GM12878 (cell line): ENCODE results near the gene CCDC160. TPM values are rescaled to one million over a fixed set of nuclear protein-coding genes. Genes with fewer than 3 reads are reported as not detected.

Experiments used
- ATAC-seq: fragments of 200-7000 bp; cut with Tn5 transposase; 3 replicates; pipeline ENCODE4 v1.9.1; 2020; ENCODE audit warnings: mild to moderate bottlenecking, moderate library complexity
- BruUV-seq: library from RNA; stranded (reverse); fragments of 400-500 nt; replicated peaks from 2 replicates; lab custom pipeline; 2021; lab: Mats Ljungman, UMichigan
- CTCF ChIA-PET: fragments of 300-600 bp; sonication (Branson Sonifier 250); formaldehyde crosslinking; extraction: SDS; loops from one replicate; lab custom pipeline; 2021; ENCODE audit warnings: inconsistent platforms; lab: Yijun Ruan, JAX
- POLR2A ChIA-PET: fragments of 350-600 bp; formaldehyde crosslinking; extraction: SDS; loops from one replicate; lab custom pipeline; 2021; ENCODE audit warnings: inconsistent platforms; lab: Charles Lee
- RAD21 ChIA-PET: fragments of 300-600 bp; sonication (Branson Sonifier 250); formaldehyde crosslinking; loops from one replicate; lab custom pipeline; 2023; ENCODE audit warnings: antibody characterized with exemption; ENCODE audit not compliant: unreplicated experiment; lab: Charles Lee
- SMC1A ChIA-PET: fragments of 300-600 bp; sonication (Branson Sonifier 250); formaldehyde crosslinking; loops from one replicate; lab custom pipeline; 2023; ENCODE audit not compliant: unreplicated experiment, uncharacterized antibody; lab: Charles Lee
- DNase-seq: peaks from one replicate; pipeline ENCODE4 v3.0.0-alpha.2; 2011; ENCODE audit warnings: low read depth, low spot score
- FAIRE-seq: peaks from 3 replicates; lab custom pipeline; 2011; peaks lifted over from hg19 to GRCh38; lab: Jason Lieb, UNC
- H2AFZ ChIP-seq: 2 replicates; pipeline ENCODE4 v1.6.0; 2011; ENCODE audit warnings: low read depth, low read length, control low read depth; ENCODE audit not compliant: control insufficient read depth
- H3K27ac ChIP-seq: 2 replicates; pipeline ENCODE4 v1.5.1; 2011; ENCODE audit warnings: control low read depth; ENCODE audit not compliant: control insufficient read depth, insufficient read depth
- H3K27me3 ChIP-seq, 2 experiments: replicated peaks in 1 of 2; 2 replicates each; pipeline versions ENCODE4 v1.6.0 to v1.6.1; 2011; ENCODE audit warnings: low read length in 1 of 2; ENCODE audit not compliant: control insufficient read depth in 2 of 2, insufficient read depth in 2 of 2
- H3K36me3 ChIP-seq, 2 experiments: 2 replicates each; pipeline ENCODE4 v1.5.1; 2011; ENCODE audit warnings: low read length in 1 of 2; ENCODE audit not compliant: control insufficient read depth in 2 of 2, insufficient read depth in 2 of 2
- H3K4me1 ChIP-seq: 2 replicates; pipeline ENCODE4 v1.6.1; 2011; ENCODE audit warnings: mild to moderate bottlenecking, low read length, moderate library complexity, mixed read lengths; ENCODE audit not compliant: control insufficient read depth, insufficient read depth
- H3K4me2 ChIP-seq: 2 replicates; pipeline ENCODE4 v1.6.0; 2011; ENCODE audit warnings: control low read depth; ENCODE audit not compliant: control insufficient read depth, insufficient read depth
- H3K4me3 ChIP-seq: fragments of 200-600 bp; sonication (generic); 2 replicates; pipeline ENCODE4 v1.5.1; 2016
- H3K79me2 ChIP-seq: 2 replicates; pipeline ENCODE4 v1.6.0; 2011; ENCODE audit warnings: low read length; ENCODE audit not compliant: control insufficient read depth, insufficient read depth
- H3K9ac ChIP-seq: 2 replicates; pipeline ENCODE4 v1.8.0; 2011; ENCODE audit warnings: low read length, control low read depth, mixed read lengths; ENCODE audit not compliant: control insufficient read depth, insufficient read depth
- H3K9me3 ChIP-seq: replicated peaks from 3 replicates; pipeline ENCODE4 v1.5.1; 2011; ENCODE audit warnings: mild to moderate bottlenecking, low read length; ENCODE audit not compliant: control insufficient read depth, insufficient read depth
- H4K20me1 ChIP-seq: 2 replicates; pipeline ENCODE4 v1.6.0; 2011; ENCODE audit not compliant: control insufficient read depth, insufficient read depth
- JUND ChIP-seq: IDR thresholded peaks from 2 replicates; pipeline ENCODE4 v1.6.1; 2012; ENCODE audit warnings: low read depth, mild to moderate bottlenecking, low read length, improper control_type of control experiment, moderate library complexity
- RAD51 ChIP-seq: fragments of 450-650 bp; IDR thresholded peaks from 2 replicates; pipeline ENCODE4 v1.6.1; 2016; ENCODE audit warnings: moderate library complexity, mild to moderate bottlenecking, inconsistent platforms
- SUPT20H ChIP-seq: IDR thresholded peaks from 2 replicates; pipeline ENCODE4 v1.6.1; 2011; ENCODE audit warnings: low read depth, mild to moderate bottlenecking, low read length, moderate library complexity, borderline replicate concordance; ENCODE audit not compliant: control insufficient read depth
- YY1 ChIP-seq: IDR thresholded peaks from 2 replicates; pipeline ENCODE4 v1.6.1; 2011; ENCODE audit warnings: low read depth, mild to moderate bottlenecking, low read length
- WGBS: methylation state at CpG from one replicate; pipeline ENCODE4 v1.1.6; 2016; ENCODE audit warnings: low lambda C conversion rate; ENCODE audit not compliant: insufficient replicate concordance, insufficient coverage; ENCODE audit errors: missing lambda C conversion rate; 5-methylcytosine and 5-hydroxymethylcytosine counted together
- in situ Hi-C: fragments of 300-500 bp; cut with MboI; formaldehyde crosslinking; loops from 9 replicates; pipeline ENCODE4 v1.14.3; 2018; ENCODE audit warnings: mixed read lengths
- intact Hi-C: fragments of 100-400 bp; cut with micrococcal nuclease; formaldehyde crosslinking; loops from one replicate; pipeline ENCODE4 v1.14.2; 2022; ENCODE audit not compliant: unreplicated experiment
- polyA plus RNA-seq, 11 experiments: library from polyadenylated mRNA; depleted of rRNA in 4 of 11; unstranded in 6 of 11; stranded (reverse) in 5 of 11; fragments of >200 nt; fragmentation: Nextera tagmentation in 4 of 11; fragmentation: Illumina TruSeq in 1 of 11; extraction: Ambion mirVana in 4 of 11; extraction: Trizol in 1 of 11; gene quantifications; 1 replicate in 1 of 11; 2 replicates in 10 of 11; pipeline versions ENCODE4 v1.2.1 to v1.2.3, GENCODE V29; 2011 to 2016; ENCODE audit warnings: inconsistent platforms in 2 of 11, missing spikeins in 2 of 11, low read depth in 1 of 11
- total RNA-seq, 4 experiments: library from RNA; depleted of rRNA in 3 of 4; stranded (reverse); fragments of >200 nt in 3 of 4; fragmentation: Illumina TruSeq in 1 of 4; extraction: Trizol in 1 of 4; gene quantifications; 2 replicates each; pipeline versions ENCODE4 v1.2.1 to v1.2.3, GENCODE V29; 2013 to 2021
- TF ChIP-seq, protein P1 (sequence below): fragments of 450-650 bp; formaldehyde crosslinking; IDR thresholded peaks from 2 replicates; pipeline ENCODE4 v1.4.0; 2020; ENCODE audit warnings: mild to moderate bottlenecking, moderate library complexity
- TF ChIP-seq, protein P2 (sequence below): fragments of 450-650 bp; IDR thresholded peaks from 2 replicates; pipeline ENCODE4 v1.6.1; 2017; ENCODE audit warnings: low read depth, mild to moderate bottlenecking, moderate library complexity

CCDC160 gene
- total and polyA plus RNA-seq, 10 of the 15 experiments (the other 5 are each of a cell fraction or from before 2014, with no cell fraction given) = not detected

DNA sequence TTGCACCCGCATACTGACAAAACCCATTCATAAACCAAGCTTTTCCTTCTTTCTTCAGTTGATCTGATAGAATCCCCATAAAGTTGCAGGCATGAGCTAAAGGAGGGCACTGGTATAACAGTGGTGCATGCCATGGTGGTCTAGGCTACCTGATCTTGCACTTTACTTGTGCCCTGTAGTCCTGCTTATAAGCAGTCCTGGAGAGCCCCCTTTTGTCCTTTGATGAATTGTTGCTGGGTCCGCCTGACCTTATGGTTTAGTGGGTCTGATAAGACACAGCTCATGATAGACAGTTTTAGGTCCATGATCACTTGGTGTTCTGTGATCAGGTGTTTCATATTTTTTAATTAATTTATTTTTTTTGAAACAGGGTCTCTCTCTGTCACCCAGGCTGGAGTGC lies 19.7 kb downstream of the CCDC160 start:
- POLR2A ChIA-PET = no interaction called here
- TF ChIP-seq YY1 (no peak), RAD51 (no peak), JUND (no peak), SUPT20H (no peak)
- TF ChIP-seq, protein P1, sequence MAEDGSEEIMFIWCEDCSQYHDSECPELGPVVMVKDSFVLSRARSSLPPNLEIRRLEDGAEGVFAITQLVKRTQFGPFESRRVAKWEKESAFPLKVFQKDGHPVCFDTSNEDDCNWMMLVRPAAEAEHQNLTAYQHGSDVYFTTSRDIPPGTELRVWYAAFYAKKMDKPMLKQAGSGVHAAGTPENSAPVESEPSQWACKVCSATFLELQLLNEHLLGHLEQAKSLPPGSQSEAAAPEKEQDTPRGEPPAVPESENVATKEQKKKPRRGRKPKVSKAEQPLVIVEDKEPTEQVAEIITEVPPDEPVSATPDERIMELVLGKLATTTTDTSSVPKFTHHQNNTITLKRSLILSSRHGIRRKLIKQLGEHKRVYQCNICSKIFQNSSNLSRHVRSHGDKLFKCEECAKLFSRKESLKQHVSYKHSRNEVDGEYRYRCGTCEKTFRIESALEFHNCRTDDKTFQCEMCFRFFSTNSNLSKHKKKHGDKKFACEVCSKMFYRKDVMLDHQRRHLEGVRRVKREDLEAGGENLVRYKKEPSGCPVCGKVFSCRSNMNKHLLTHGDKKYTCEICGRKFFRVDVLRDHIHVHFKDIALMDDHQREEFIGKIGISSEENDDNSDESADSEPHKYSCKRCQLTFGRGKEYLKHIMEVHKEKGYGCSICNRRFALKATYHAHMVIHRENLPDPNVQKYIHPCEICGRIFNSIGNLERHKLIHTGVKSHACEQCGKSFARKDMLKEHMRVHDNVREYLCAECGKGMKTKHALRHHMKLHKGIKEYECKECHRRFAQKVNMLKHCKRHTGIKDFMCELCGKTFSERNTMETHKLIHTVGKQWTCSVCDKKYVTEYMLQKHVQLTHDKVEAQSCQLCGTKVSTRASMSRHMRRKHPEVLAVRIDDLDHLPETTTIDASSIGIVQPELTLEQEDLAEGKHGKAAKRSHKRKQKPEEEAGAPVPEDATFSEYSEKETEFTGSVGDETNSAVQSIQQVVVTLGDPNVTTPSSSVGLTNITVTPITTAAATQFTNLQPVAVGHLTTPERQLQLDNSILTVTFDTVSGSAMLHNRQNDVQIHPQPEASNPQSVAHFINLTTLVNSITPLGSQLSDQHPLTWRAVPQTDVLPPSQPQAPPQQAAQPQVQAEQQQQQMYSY (CRISPR knock-in tag) = no peak
- TF ChIP-seq, protein P2, sequence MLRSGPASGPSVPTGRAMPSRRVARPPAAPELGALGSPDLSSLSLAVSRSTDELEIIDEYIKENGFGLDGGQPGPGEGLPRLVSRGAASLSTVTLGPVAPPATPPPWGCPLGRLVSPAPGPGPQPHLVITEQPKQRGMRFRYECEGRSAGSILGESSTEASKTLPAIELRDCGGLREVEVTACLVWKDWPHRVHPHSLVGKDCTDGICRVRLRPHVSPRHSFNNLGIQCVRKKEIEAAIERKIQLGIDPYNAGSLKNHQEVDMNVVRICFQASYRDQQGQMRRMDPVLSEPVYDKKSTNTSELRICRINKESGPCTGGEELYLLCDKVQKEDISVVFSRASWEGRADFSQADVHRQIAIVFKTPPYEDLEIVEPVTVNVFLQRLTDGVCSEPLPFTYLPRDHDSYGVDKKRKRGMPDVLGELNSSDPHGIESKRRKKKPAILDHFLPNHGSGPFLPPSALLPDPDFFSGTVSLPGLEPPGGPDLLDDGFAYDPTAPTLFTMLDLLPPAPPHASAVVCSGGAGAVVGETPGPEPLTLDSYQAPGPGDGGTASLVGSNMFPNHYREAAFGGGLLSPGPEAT = no peak

More for the DNA sequence above, 19.7 kb downstream of the CCDC160 start:
- H3K27me3 ChIP-seq = no peaks in the 10 kb centered on the region
- no peaks in the 10 kb centered on the region for H3K79me2 ChIP-seq
- no peak for FAIRE-seq
- no peak overlapping the region for H3K4me2 ChIP-seq
- SMC1A ChIA-PET = no interaction called here
- no peaks in the 10 kb centered on the region for H4K20me1 ChIP-seq
- no TSS peak for BruUV-seq
- H3K9me3 ChIP-seq = no peaks in the 10 kb centered on the region
- intact Hi-C loops = no loop called here
- RAD21 ChIA-PET = no interaction called here
- ATAC-seq = no peak
- CTCF ChIA-PET = interaction anchor here (0.7 to 3.6 kb wide), 2 partner anchors 139 to 464 kb away, joined by 3 to 17 read pairs; no protein-coding TSS in a partner anchor
- no peak overlapping the region for H3K27ac ChIP-seq
- no peaks in the 10 kb centered on the region for H3K36me3 ChIP-seq
- no peak overlapping the region for H3K9ac ChIP-seq
- 72% methylated on average over 2 of the region's 2 CpGs for WGBS
- in situ Hi-C loops = no loop called here
- H3K4me3 ChIP-seq = no peak overlapping the region
- H2AFZ ChIP-seq = no peak overlapping the region
- DNase-seq = no peak
- H3K4me1 ChIP-seq = no peaks in the 10 kb centered on the region
